C4-2B (cell line): ENCODE measurements around the gene DNAJC24.

Experiments
- H3K27ac ChIP-seq: fragments of 450-650 bp; 2 replicates; pipeline ENCODE4 v1.5.1; 2017
- CTCF ChIP-seq: fragments of 450-650 bp; conservative IDR thresholded peaks from 2 replicates; pipeline ENCODE4 v1.5.1; 2017; ENCODE audit warnings: mild to moderate bottlenecking
- ZFX ChIP-seq: fragments of 450-650 bp; IDR thresholded peaks from 2 replicates; pipeline ENCODE4 v1.6.1; 2017

Gene DNAJC24

GRCh38 chr11:31414338-31414737, 44.7 kb downstream of the DNAJC24 start:
- TF ChIP-seq CTCF (no peak), ZFX (no peak)
- no peak overlapping the region for H3K27ac ChIP-seq

DNA sequence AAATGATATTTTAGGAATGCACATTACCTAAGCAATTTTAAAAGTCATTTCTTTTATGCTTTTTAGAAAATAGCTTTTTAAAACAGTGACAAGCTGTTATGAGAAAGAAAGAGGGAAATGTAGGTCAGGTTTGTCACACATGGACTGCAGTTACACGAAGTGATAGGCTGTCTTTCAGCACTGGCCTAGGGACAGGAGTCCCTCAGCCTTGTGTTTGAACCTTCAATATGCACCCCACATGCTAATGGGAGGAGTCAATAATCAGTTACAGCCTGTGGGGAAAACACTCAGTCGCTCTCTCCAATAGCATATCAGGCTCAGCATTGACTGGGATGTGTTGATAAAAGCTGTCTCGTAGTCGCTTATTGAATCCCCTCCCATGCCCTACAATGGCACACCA, 45.8 kb downstream of the DNAJC24 start:
- H3K27ac ChIP-seq, result no peak overlapping the region
- TF ChIP-seq ZFX (no peak), CTCF (no peak)

DNA sequence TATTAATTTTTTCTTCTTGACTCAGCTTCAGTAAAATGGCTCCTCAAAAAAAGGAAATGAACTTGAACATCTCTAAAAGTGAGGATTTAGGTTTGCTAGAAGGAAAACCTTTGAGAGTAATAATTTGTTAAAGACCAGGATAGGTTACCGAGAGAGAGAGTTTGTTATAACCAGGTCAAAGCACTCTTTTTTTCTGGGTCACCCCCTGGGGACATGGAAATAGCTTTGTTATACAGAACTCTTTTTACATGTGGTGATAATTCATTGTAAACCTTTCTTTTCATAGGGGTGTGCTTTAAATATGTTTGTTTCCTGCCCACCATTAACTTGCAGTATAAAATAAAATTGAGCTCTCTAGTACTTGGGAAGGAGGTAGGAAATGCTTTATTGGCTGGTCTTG, 47.7 kb downstream of the DNAJC24 start:
- no peak for TF ChIP-seq CTCF
- TF ChIP-seq ZFX, result no peak
- no peak overlapping the region for H3K27ac ChIP-seq

DNA sequence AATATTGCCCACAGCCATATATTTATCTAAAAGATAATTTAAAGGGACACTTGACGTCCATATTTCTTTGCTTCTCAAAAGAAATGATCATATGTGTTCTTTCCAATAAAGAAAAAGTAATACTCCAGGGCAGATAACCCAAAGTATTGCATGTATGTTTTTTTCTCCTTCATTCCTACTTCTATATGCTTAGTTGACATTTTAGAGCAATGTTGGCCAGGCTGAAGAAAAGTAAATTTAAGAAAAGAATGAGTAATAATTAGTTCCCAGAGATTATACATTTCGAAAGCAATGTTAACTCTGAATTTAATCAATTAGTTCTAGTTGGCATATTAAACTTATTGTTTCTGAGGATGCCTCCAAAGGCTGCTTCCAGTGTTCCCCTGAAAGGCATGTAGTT, 48.2 kb downstream of the DNAJC24 start:
- H3K27ac ChIP-seq, result no peak overlapping the region
- no peak for TF ChIP-seq CTCF
- TF ChIP-seq ZFX, result no peak

DNA sequence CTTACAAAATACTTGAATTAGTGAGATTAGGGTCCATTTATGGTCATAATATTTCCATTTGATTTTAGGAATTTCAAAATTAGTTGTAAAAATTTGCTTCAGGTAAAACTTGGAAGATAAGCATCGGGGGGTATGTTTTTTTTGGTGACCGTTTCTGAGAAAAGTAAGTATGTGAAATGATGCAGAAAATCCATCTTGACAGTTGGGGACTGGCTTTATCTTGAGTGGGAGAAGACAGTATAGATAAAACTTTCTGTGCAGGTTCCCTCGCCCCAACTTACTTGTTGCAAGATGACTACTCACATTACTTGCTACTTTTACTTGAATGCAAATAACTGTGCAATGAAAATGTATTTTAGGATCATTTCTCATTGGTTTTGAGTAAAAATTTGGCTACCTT, 49.5 kb downstream of the DNAJC24 start:
- no peak for TF ChIP-seq ZFX
- H3K27ac ChIP-seq, result no peak overlapping the region

- TF ChIP-seq ZFX (no peak), CTCF (no peak)
- H3K27ac ChIP-seq, result no peak overlapping the region
Observed at GRCh38 chr11:31419669-31420068, 50.0 kb downstream of the DNAJC24 start.

DNA sequence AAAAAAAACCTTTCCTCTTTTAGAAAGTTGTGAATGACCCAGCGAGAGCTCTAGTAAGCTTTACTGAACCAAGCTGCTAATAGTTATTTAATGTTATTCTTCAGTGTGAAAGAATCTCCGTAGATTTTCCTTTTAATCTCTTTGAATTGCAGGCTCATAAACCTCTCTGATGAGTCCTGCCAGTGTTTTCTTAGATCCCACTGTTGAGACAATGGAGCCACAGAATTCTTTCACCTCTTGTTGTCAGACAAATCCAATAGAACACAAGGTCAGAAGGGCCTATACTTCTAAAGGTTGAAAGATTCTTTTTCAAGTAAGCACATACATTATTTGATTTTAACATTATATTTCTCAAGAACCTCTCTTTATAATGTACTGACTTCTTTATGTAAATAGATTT, 52.2 kb downstream of the DNAJC24 start:
- no peak overlapping the region for H3K27ac ChIP-seq
- TF ChIP-seq CTCF, result no peak
- no peak for TF ChIP-seq ZFX

GRCh38 chr11:31422703-31423102, 53.0 kb downstream of the DNAJC24 start:
- TF ChIP-seq CTCF (no peak), ZFX (no peak)
- H3K27ac ChIP-seq, result no peak overlapping the region
